KOPT-K1 (cell line): ENCODE results near the gene LAMP5.

Source experiments
- H3K27ac ChIP-seq: fragments of 200-600 bp; sonication (generic); 2 replicates; pipeline ENCODE4 v1.5.1; 2016; ENCODE audit warnings: antibody characterized with exemption, mild to moderate bottlenecking, low read depth, low read length; ENCODE audit not compliant: poor library complexity, severe bottlenecking
- H3K36me3 ChIP-seq: fragments of 200-600 bp; sonication (generic); 2 replicates; pipeline ENCODE4 v1.5.1; 2017; ENCODE audit warnings: antibody characterized with exemption, mild to moderate bottlenecking, low read length, moderate library complexity; ENCODE audit not compliant: insufficient read depth
- H3K9me3 ChIP-seq: fragments of 200-600 bp; sonication (generic); 2 replicates; pipeline ENCODE4 v1.5.1; 2017; ENCODE audit warnings: antibody characterized with exemption, low read length, mild to moderate bottlenecking; ENCODE audit not compliant: insufficient read depth, poor library complexity, severe bottlenecking

Gene LAMP5

GRCh38 chr20:9577397-9577796 lies 63.0 kb downstream of the LAMP5 start:
- Histone ChIP-seq H3K27ac (no peak overlapping the region), H3K9me3 (no peaks in the 10 kb centered on the region), H3K36me3 (no peaks in the 10 kb centered on the region)

- Histone ChIP-seq H3K27ac (no peak overlapping the region), H3K36me3 (no peaks in the 10 kb centered on the region), H3K9me3 (no peaks in the 10 kb centered on the region)
These were observed 64.2 kb downstream of the LAMP5 start for GRCh38 chr20:9578594-9578993.
